ENCODE data around the gene FAM236B.
"Not testable (repeated sequence)": the region's sequence is repeated elsewhere in the genome, so short reads cannot be mapped to it uniquely, and the experiment has no call there.

The FAM236B gene

DNA sequence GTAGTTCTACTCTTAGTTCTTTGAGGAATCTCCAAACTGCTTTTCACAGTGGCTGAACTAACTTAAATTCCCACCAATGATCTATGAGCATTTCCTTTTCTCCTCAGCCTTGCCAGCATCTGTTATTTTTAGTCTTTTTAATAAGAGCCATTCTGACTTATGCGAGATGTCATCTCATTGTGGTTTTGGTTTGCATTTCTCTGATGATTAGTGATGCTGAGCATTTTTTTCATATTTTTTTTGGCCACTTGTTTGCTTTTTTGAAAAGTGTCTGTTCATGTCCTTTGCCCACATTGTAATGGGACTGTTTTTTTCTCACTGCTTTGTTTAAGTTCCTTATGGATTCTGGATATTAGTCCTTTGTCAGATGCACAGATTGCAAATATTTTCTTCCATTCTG is 46.9 kb downstream of the FAM236B start:
- H3K4me3 ChIP-seq (replicated peaks; ENCODE audit: low read depth, low read length) = no peak overlapping the region
- TF ChIP-seq, protein P1, sequence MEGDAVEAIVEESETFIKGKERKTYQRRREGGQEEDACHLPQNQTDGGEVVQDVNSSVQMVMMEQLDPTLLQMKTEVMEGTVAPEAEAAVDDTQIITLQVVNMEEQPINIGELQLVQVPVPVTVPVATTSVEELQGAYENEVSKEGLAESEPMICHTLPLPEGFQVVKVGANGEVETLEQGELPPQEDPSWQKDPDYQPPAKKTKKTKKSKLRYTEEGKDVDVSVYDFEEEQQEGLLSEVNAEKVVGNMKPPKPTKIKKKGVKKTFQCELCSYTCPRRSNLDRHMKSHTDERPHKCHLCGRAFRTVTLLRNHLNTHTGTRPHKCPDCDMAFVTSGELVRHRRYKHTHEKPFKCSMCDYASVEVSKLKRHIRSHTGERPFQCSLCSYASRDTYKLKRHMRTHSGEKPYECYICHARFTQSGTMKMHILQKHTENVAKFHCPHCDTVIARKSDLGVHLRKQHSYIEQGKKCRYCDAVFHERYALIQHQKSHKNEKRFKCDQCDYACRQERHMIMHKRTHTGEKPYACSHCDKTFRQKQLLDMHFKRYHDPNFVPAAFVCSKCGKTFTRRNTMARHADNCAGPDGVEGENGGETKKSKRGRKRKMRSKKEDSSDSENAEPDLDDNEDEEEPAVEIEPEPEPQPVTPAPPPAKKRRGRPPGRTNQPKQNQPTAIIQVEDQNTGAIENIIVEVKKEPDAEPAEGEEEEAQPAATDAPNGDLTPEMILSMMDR (IDR thresholded peaks at IDR 0.05; ENCODE audit: insufficient read depth, low read length, poor library complexity, severe bottlenecking) = no peak
- H3K27me3 ChIP-seq (replicated peaks; ENCODE audit: control insufficient read depth, insufficient read depth, low read length) = no peaks in the 10 kb centered on the region
- H3K36me3 ChIP-seq (ENCODE audit: control insufficient read depth, insufficient read depth, low read length) = no peaks in the 10 kb centered on the region
- no peak for DNase-seq (ENCODE audit: extremely low read depth, insufficient read length)

DNA sequence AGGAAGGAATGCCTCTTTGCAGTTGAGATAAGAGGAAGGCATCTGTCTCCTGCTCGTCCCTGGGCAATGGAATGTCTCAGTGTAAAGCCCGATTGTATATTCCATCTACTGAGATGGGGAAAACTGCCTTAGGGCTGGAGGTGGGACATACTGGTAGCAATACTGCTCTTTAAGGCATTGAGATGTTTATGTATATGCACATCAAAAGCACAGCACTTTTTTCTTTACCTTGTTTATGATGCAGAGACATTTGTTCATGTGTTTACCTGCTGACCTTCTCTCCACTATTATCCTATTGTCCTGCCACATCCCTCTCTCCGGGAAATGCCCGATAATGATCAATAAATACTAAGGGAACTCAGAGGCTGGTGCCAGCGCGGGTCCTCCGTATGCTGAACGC is 48.8 kb downstream of the FAM236B start:
- not testable (repeated sequence) for H3K4me3 ChIP-seq (replicated peaks; ENCODE audit: low read depth, low read length); H3K27me3 ChIP-seq (replicated peaks; ENCODE audit: control insufficient read depth, insufficient read depth, low read length); DNase-seq (ENCODE audit: extremely low read depth, insufficient read length); H3K36me3 ChIP-seq (ENCODE audit: control insufficient read depth, insufficient read depth, low read length)

Measured in GM06990 (cell line).